Midbrain (tissue), 1 donor: ENCODE measurements around the gene BPTF.
"Not testable (repeated sequence)": the region's sequence is repeated elsewhere in the genome, so short reads cannot be mapped to it uniquely, and the experiment has no call there.

Experiments used
- DNase-seq: peaks from one replicate; lab custom pipeline; 2025; lab: John Stamatoyannopoulos, UW

The BPTF gene

GRCh38 chr17:67891481-67892119 lies 66.3 kb downstream of the BPTF start:
- DNase-seq: peak; percentile 27

GRCh38 chr17:67902511-67903231 lies 77.4 kb downstream of the BPTF start:
- peak; percentile 26 for DNase-seq

- DNase-seq: not testable (repeated sequence)
These were observed 80.0 kb downstream of the BPTF start for GRCh38 chr17:67905298-67905697.

- not testable (repeated sequence) for DNase-seq
These were observed 85.0 kb downstream of the BPTF start for GRCh38 chr17:67910117-67910803.

- no peak for DNase-seq
These were observed 85.9 kb downstream of the BPTF start for GRCh38 chr17:67911059-67911782.

GRCh38 chr17:67912088-67912487 lies 86.8 kb downstream of the BPTF start:
- DNase-seq: no peak

- no peak for DNase-seq
These were observed 87.4 kb downstream of the BPTF start for GRCh38 chr17:67912656-67913055.

GRCh38 chr17:67920212-67920611 lies 94.9 kb downstream of the BPTF start:
- DNase-seq: no peak

GRCh38 chr17:67922503-67922902 lies 97.2 kb downstream of the BPTF start:
- no peak for DNase-seq

GRCh38 chr17:67928842-67929241 lies 103.5 kb downstream of the BPTF start:
- DNase-seq: not testable (repeated sequence)

- DNase-seq: no peak
These were observed 105.9 kb downstream of the BPTF start for GRCh38 chr17:67931227-67931626.

- DNase-seq: no peak
These were observed 117.5 kb downstream of the BPTF start for GRCh38 chr17:67942810-67943209.

- no peak for DNase-seq
These were observed 118.7 kb downstream of the BPTF start for GRCh38 chr17:67944035-67944434.

- no peak for DNase-seq
These were observed 121.2 kb downstream of the BPTF start for GRCh38 chr17:67946513-67946912.

GRCh38 chr17:67947325-67947813 lies 122.1 kb downstream of the BPTF start:
- DNase-seq: no peak

- DNase-seq: no peak
These were observed 125.6 kb downstream of the BPTF start for GRCh38 chr17:67950945-67951344.

- no peak for DNase-seq
These were observed 134.2 kb downstream of the BPTF start for GRCh38 chr17:67959510-67959909.

- DNase-seq: not testable (repeated sequence)
These were observed 135.0 kb downstream of the BPTF start for GRCh38 chr17:67960276-67960675.

- not testable (repeated sequence) for DNase-seq
These were observed 136.9 kb downstream of the BPTF start for GRCh38 chr17:67962156-67962555.

- peak; percentile 61 for DNase-seq
These were observed 137.9 kb downstream of the BPTF start for GRCh38 chr17:67963145-67963572.

GRCh38 chr17:67970783-67971182 lies 145.5 kb downstream of the BPTF start:
- DNase-seq: no peak

- no peak for DNase-seq
These were observed 148.9 kb downstream of the BPTF start for GRCh38 chr17:67974185-67974584.
